Pancreas (tissue), 10 donors: ENCODE data around the gene ANO7. TPM values are rescaled to one million over a fixed set of nuclear protein-coding genes. Genes with fewer than 3 reads are reported as not detected.
A peak's percentile ranks its signal among the peaks of the same experiment; 100 is the strongest.

Experiments used
- ATAC-seq, 4 donors: fragments of 200-7000 bp; cut with Tn5 transposase; one replicate each; pipeline versions ENCODE4 v1.8.0 to v1.9.1; 2020; ENCODE audit warnings: mild to moderate bottlenecking in 4 of 4, moderate library complexity in 4 of 4
- DNase-seq, 6 donors: peaks; one replicate each; pipeline ENCODE4 v3.0.0-alpha.2; 2020
- FAIRE-seq: peaks from 2 replicates; lab custom pipeline; 2012; peaks lifted over from hg19 to GRCh38; lab: Jason Lieb, UNC
- H3K27ac ChIP-seq, 4 donors: fragments of 200-600 bp; sonication (generic); 1 replicate in 3 of 4; 2 replicates in 1 of 4; pipeline versions ENCODE4 v1.5.0 to v1.8.0; 2020
- H3K27me3 ChIP-seq, 4 donors: fragments of 200-600 bp; one replicate each; pipeline ENCODE4 v1.8.0; 2021
- H3K36me3 ChIP-seq, 3 donors: fragments of 200-600 bp; sonication (generic) in 1 of 3; one replicate each; pipeline versions ENCODE4 v1.5.0 to v1.8.0; 2020 to 2021
- H3K4me1 ChIP-seq, 3 donors: fragments of 200-600 bp; one replicate each; pipeline ENCODE4 v1.8.0; 2021
- H3K4me3 ChIP-seq, 4 donors: fragments of 200-600 bp; sonication (generic) in 2 of 4; one replicate each; pipeline versions ENCODE4 v1.5.0 to v1.8.0; 2020 to 2021
- H3K9me3 ChIP-seq, 4 donors: fragments of 200-600 bp; one replicate each; pipeline ENCODE4 v1.8.0; 2021
- WGBS, 2 donors: extraction: QIAGEN DNeasy Blood & Tissue Kit; methylation state at CpG; one replicate each; pipeline ENCODE4 v1.1.7; 2013; 5-methylcytosine and 5-hydroxymethylcytosine counted together
- intact Hi-C, 3 donors: fragments of 100-400 bp; cut with DNase I; formaldehyde crosslinking; loops; one replicate each; pipeline versions ENCODE4 v1.11.1 to v1.14.2; 2022
- polyA plus RNA-seq, 2 donors: library from polyadenylated mRNA; stranded (reverse); fragments of 200-250 nt; gene quantifications; one replicate each; pipeline ENCODE4 v1.2.3, GENCODE V29; 2013
- total RNA-seq, 6 donors: library from RNA; stranded (reverse); fragmentation: NEBNext Ultra II Directional in 4 of 6; extraction: Animal tissue kit (Norgen Biotek cat#: 25700) in 4 of 6; gene quantifications; one replicate each; pipeline versions ENCODE4 v1.2.1 to v1.2.4, GENCODE V29; 2021 to 2023
- TF ChIP-seq, protein P1 (sequence below), 4 donors: fragments of 200-600 bp; sonication (generic) in 3 of 4; IDR thresholded peaks; one replicate each; pipeline versions ENCODE4 v1.5.0 to v1.8.0; 2021; ENCODE audit warnings: antibody characterized with exemption in 4 of 4
- donor health status: healthy with polysubstance abuse.
- donor health status: DM: no; HTN: no; CAD: no; lungs with moderate emphysema.
- donor health status: DM: no; HTN: no; CAD: no.
- donor health status: control.
- donor health status: control.
- donor health status: Bipolar disorder and iron deficiency.
- donor health status: DM: yes; HTN: yes; CAD: no.
- donor health status: DM: no; HTN: no; CAD: no.
- donor health status: DM: no; HTN: no; CAD: no.
- donor health status: DM: yes; HTN: yes; CAD: no.

Gene ANO7
- total and polyA plus RNA-seq, 8 donors: 0.66 to 1.8 (median 1.1) TPM

DNA sequence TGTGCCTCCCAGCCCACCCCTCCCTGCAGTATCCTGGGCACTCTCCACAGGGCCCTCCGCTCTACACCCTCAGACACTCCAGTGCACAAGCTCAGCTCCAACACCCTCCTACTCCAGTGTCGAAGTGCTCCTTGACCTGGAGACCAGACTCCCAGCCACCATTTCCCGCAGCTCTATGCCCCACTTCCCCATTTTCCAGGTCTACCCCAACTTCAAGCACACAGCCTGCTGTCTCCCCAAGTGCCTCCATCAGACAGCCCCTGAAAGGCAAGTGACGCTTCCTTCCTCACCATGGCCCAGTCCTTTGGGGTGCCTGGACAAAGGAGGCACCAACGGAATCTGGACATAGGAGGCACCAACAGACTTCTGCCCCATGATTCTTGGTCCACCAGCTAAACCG, 46.4 kb upstream of the ANO7 start:
- ATAC-seq: no peak
- Histone ChIP-seq H3K9me3 (no peaks in the 10 kb centered on the region), H3K27ac (peak overlapping the region in 1 of 4 donors; percentile 21), H3K4me3 (no peak overlapping the region), H3K4me1 (no peaks in the 10 kb centered on the region), H3K27me3 (no peaks in the 10 kb centered on the region), H3K36me3 (no peaks in the 10 kb centered on the region)
- no peak for FAIRE-seq
- TF ChIP-seq, protein P1, sequence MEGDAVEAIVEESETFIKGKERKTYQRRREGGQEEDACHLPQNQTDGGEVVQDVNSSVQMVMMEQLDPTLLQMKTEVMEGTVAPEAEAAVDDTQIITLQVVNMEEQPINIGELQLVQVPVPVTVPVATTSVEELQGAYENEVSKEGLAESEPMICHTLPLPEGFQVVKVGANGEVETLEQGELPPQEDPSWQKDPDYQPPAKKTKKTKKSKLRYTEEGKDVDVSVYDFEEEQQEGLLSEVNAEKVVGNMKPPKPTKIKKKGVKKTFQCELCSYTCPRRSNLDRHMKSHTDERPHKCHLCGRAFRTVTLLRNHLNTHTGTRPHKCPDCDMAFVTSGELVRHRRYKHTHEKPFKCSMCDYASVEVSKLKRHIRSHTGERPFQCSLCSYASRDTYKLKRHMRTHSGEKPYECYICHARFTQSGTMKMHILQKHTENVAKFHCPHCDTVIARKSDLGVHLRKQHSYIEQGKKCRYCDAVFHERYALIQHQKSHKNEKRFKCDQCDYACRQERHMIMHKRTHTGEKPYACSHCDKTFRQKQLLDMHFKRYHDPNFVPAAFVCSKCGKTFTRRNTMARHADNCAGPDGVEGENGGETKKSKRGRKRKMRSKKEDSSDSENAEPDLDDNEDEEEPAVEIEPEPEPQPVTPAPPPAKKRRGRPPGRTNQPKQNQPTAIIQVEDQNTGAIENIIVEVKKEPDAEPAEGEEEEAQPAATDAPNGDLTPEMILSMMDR (IDR thresholded peaks at IDR 0.05): no peak
- no peak for DNase-seq
- intact Hi-C loops: no loop called here
- WGBS, 2 donors: 87 to 93% methylated on average over 6 of the region's 6 CpGs

DNA sequence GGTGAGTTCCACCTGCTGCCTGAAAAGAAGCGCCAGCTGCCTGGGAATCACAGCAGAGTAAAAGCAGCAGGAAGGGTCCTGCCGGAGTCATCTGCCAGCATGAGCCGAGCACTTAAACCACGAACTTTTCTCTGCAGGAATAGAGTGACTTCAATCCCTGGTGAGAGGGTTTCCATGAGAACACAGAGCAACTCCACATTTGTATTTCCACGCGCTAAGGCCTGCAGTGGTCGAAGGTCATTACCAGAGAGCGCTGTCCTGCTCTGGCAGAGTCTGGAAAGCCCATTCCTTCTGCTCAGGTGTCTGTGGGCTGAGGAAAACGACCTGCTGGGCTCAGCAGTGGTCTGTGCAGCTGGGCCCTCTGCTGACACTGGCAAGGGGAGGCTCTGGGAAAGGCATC, 45.9 kb upstream of the ANO7 start:
- ATAC-seq: peak in 2 of 4 donors; percentile 82 to 96
- Histone ChIP-seq H3K4me3 (no peak overlapping the region), H3K27ac (peak overlapping the region in 1 of 4 donors; percentile 21), H3K4me1 (no peaks in the 10 kb centered on the region), H3K9me3 (no peaks in the 10 kb centered on the region), H3K36me3 (no peaks in the 10 kb centered on the region), H3K27me3 (no peaks in the 10 kb centered on the region)
- intact Hi-C loops: no loop called here
- TF ChIP-seq, protein P1 (IDR thresholded peaks at IDR 0.05): no peak
- no peak for FAIRE-seq
- WGBS, 2 donors: 54 to 64% methylated on average over 9 of the region's 9 CpGs
- peak in 3 of 6 donors; percentile 30 to 58 (median 51) for DNase-seq

DNA sequence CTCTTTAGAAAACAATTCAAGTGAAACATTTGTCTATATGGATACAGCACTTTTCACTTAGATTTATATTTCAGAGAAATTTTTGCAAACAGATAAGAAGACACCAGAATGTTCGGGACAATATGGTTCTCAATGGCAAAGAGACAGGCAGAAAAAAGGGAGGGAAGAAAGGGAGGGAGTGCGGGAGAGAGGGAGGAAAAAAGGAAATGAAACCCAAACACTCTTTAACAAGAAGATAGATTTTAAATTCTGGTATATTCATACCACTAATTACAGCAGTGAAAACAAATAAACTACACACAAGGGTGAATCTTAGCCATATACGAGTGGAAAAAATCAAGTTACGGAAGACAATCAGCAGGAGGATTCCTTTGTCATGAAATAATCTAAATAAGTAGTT, 42.2 kb upstream of the ANO7 start:
- FAIRE-seq: no peak
- Histone ChIP-seq H3K9me3 (no peaks in the 10 kb centered on the region), H3K36me3 (no peaks in the 10 kb centered on the region), H3K4me1 (peaks cover 0 to 11% (median 9%) of the 10 kb centered on the region in 3 donors), H3K27me3 (no peaks in the 10 kb centered on the region), H3K4me3 (no peak overlapping the region), H3K27ac (no peak overlapping the region)
- no peak for ATAC-seq
- no peak for DNase-seq
- intact Hi-C loops: no loop called here
- TF ChIP-seq, protein P1 (IDR thresholded peaks at IDR 0.05): no peak
- WGBS, 2 donors: 73 to 79% methylated on average over 4 of the region's 4 CpGs

DNA sequence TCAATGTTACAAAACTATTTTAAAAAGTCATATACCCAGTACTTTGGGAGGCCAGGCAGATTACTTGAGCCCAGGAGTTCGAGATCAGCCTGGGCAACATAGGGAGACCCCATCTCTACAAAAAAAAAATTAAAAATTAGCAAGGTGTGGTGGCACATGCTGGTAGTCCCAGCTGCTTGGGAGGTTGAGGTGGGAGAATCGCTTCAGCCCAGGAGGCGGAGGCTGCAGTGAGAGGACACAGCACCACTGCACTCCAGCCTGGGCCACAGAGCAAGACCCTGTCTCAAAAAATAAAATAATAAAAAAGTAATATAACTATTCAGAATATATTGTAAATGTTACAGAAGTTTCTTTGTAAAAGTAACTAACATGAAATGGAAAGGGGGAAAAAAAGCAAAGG, 41.1 kb upstream of the ANO7 start:
- intact Hi-C loops: no loop called here
- Histone ChIP-seq H3K9me3 (no peaks in the 10 kb centered on the region), H3K27ac (no peak overlapping the region), H3K27me3 (no peaks in the 10 kb centered on the region), H3K4me1 (peaks cover 0 to 14% (median 12%) of the 10 kb centered on the region in 3 donors), H3K36me3 (no peaks in the 10 kb centered on the region), H3K4me3 (no peak overlapping the region)
- ATAC-seq (no peak), FAIRE-seq (no peak), DNase-seq (no peak)
- WGBS, 2 donors: 90 to 96% methylated on average over 3 of the region's 3 CpGs
- TF ChIP-seq, protein P1 (IDR thresholded peaks at IDR 0.05): no peak

DNA sequence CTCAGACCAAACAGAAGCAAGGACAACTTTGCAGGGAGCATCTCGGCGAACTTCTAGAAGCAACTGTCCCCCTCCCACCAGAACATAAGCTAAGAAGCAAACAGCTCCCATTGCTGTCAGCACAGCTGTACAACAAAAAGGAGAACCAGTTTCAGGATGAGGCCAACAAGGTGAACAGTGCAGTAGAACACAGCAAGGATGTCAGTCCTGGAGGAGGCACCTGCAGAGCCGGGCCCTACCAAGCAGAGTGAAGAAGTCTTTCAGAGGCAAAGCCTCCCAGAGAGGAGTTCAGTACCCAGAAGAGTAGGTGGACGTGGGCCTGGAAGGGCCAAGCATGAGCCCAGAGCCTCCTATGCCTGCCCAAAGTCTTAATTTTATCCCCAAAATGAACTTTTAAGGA, 40.2 kb upstream of the ANO7 start:
- Histone ChIP-seq H3K27me3 (no peaks in the 10 kb centered on the region), H3K27ac (no peak overlapping the region), H3K9me3 (no peaks in the 10 kb centered on the region), H3K4me3 (peak overlapping the region in 1 of 4 donors; percentile 97), H3K4me1 (peaks cover 0 to 14% (median 12%) of the 10 kb centered on the region in 3 donors), H3K36me3 (no peaks in the 10 kb centered on the region)
- ATAC-seq (no peak), FAIRE-seq (no peak), DNase-seq (no peak)
- TF ChIP-seq, protein P1 (IDR thresholded peaks at IDR 0.05): no peak
- WGBS, 2 donors: 80 to 85% methylated on average over 4 of the region's 4 CpGs
- intact Hi-C loops: no loop called here
